Heart right ventricle (tissue), 16 donors: Measurements from ENCODE around the gene FGF12. TPM values are rescaled to one million over a fixed set of nuclear protein-coding genes. Genes with fewer than 3 reads are reported as not detected.

ENCODE experiments used
- ATAC-seq, 8 donors: fragments of 200-7000 bp; cut with Tn5 transposase; one replicate each; pipeline ENCODE4 v1.9.1; 2020; ENCODE audit warnings: mild to moderate bottlenecking in 8 of 8, moderate library complexity in 8 of 8, moderate number of reproducible peaks in 1 of 8
- DNase-seq, 2 donors: peaks; one replicate each; pipeline ENCODE4 v3.0.0-alpha.2; 2020
- H3K27ac ChIP-seq, 10 donors: fragments of 200-600 bp; sonication (generic) in 2 of 10; one replicate each; pipeline versions ENCODE4 v1.5.0 to v1.8.0; 2020 to 2022; ENCODE audit warnings: mild to moderate bottlenecking in 3 of 10
- H3K27me3 ChIP-seq, 7 donors: fragments of 200-600 bp; one replicate each; pipeline ENCODE4 v1.8.0; 2021 to 2022; ENCODE audit warnings: mild to moderate bottlenecking in 2 of 7
- H3K36me3 ChIP-seq, 9 donors: fragments of 200-600 bp; sonication (generic) in 1 of 9; one replicate each; pipeline versions ENCODE4 v1.5.0 to v1.8.0; 2020 to 2022; ENCODE audit warnings: mild to moderate bottlenecking in 2 of 9
- H3K4me1 ChIP-seq, 9 donors: fragments of 200-600 bp; sonication (generic) in 1 of 9; one replicate each; pipeline versions ENCODE4 v1.5.0 to v1.8.0; 2020 to 2022; ENCODE audit warnings: mild to moderate bottlenecking in 4 of 9
- H3K4me3 ChIP-seq, 10 donors: fragments of 200-600 bp; sonication (generic) in 2 of 10; one replicate each; pipeline versions ENCODE4 v1.5.0 to v1.8.0; 2020 to 2022; ENCODE audit warnings: mild to moderate bottlenecking in 7 of 10, moderate library complexity in 2 of 10
- H3K9me3 ChIP-seq, 11 donors: fragments of 200-600 bp in 10 of 11; sonication (generic) in 2 of 11; one replicate each; pipeline versions ENCODE4 v1.5.0 to v1.8.0; 2013 to 2022; ENCODE audit warnings: mild to moderate bottlenecking in 2 of 11, control low read depth in 1 of 11, moderate library complexity in 1 of 11
- CTCF ChIP-seq, 9 donors: fragments of 200-600 bp; sonication (generic) in 2 of 9; IDR thresholded peaks; one replicate each; pipeline versions ENCODE4 v1.5.0 to v1.8.0; 2021 to 2022; ENCODE audit warnings: antibody characterized with exemption in 9 of 9, mild to moderate bottlenecking in 5 of 9, moderate library complexity in 1 of 9
- WGBS, 2 donors: extraction: QIAGEN DNeasy Blood & Tissue Kit; methylation state at CpG; one replicate each; pipeline ENCODE4 v1.1.7; 2013; ENCODE audit warnings: inconsistent platforms in 1 of 2; 5-methylcytosine and 5-hydroxymethylcytosine counted together
- intact Hi-C, 10 donors: fragments of 100-400 bp; cut with DNase I; formaldehyde crosslinking; loops; one replicate each; pipeline versions ENCODE4 v1.11.1 to v1.14.2; 2022
- polyA plus RNA-seq, 2 donors: library from polyadenylated mRNA; stranded (reverse); fragments of 200-250 nt; gene quantifications; one replicate each; pipeline ENCODE4 v1.2.3, GENCODE V29; 2013
- total RNA-seq, 10 donors: library from RNA; stranded (reverse); fragmentation: NEBNext Ultra II Directional in 3 of 10; extraction: Animal tissue kit (Norgen Biotek cat#: 25700) in 3 of 10; gene quantifications; one replicate each; pipeline versions ENCODE4 v1.2.1 to v1.2.4, GENCODE V29; 2021 to 2023
- donor health status: Arrhythmogenic right ventricular cardiomyopathy.
- donor health status: ischemic (EF 13 %, LVEDD 7.1; RV severe dilation, severe dysfunction).
- donor health status: healthy with polysubstance abuse.
- donor health status: DM: no; HTN: yes; CAD: no.
- donor health status: DM: no; HTN: no; CAD: no.
- donor health status: ischemic (EF 25% LVEDD 6.9; RV normal size, moderate dysfunction).
- donor health status: ischemic (EF 25% LVEDD 5.7; RV mildly dilated, moderate dysfunction).
- donor health status: healthy.
- donor health status: DM: yes; HTN: yes; CAD: no.
- donor health status: Ischemic cardiomyopathy.
- donor health status: ischemic (EF 35%, LVEDD 5.7; RV mildly dilated, moderate dysfunction).
- donor health status: nonischemic (EF 11% LVEDD 7.7; RV severe dilation, severe dysfunction).
- donor health status: DM: yes; HTN: yes; CAD: no.
- donor health status: PGD.
- donor health status: ischemic (EF 29% LVEDD 5.4; RV normal size, mild dysfunction).
- donor health status: nonischemic (EF 23%, LVEDD 6.1; RV moderate dilation, normal function).

The FGF12 gene
- total and polyA plus RNA-seq, 12 donors = 26.5 to 504 (median 313) TPM

- WGBS, 2 donors = 73 to 78% methylated on average over 5 of the region's 5 CpGs
- Histone ChIP-seq H3K36me3 (no peaks in the 10 kb centered on the region), H3K27ac (peak overlapping the region in 2 of 10 donors; percentile 0 to 15), H3K4me3 (no peak overlapping the region), H3K9me3 (peaks cover 0 to 19% (median 0%) of the 10 kb centered on the region in 11 donors), H3K27me3 (no peaks in the 10 kb centered on the region), H3K4me1 (peaks cover 0 to 21% (median 3%) of the 10 kb centered on the region in 9 donors)
- ATAC-seq = no peak
- TF ChIP-seq CTCF (IDR thresholded peaks at IDR 0.05) = no peak
- no peak for DNase-seq
- intact Hi-C loops = no loop called here
These were observed 41.5 kb downstream of the FGF12 start for GRCh38 chr3:192685801-192686200.

GRCh38 chr3:192684151-192684550 is 43.2 kb downstream of the FGF12 start:
- Histone ChIP-seq H3K4me3 (no peak overlapping the region), H3K27ac (peak overlapping the region in 4 of 10 donors; percentile 33 to 45 (median 43)), H3K27me3 (no peaks in the 10 kb centered on the region), H3K36me3 (no peaks in the 10 kb centered on the region), H3K9me3 (peaks cover 0 to 8% (median 0%) of the 10 kb centered on the region in 11 donors), H3K4me1 (peaks cover 0 to 27% (median 3%) of the 10 kb centered on the region in 9 donors)
- peak in 1 of 8 donors; percentile 32 for ATAC-seq
- DNase-seq = no peak
- WGBS, 2 donors = 50 to 55% methylated on average over 6 of the region's 6 CpGs
- intact Hi-C loops = no loop called here
- TF ChIP-seq CTCF (IDR thresholded peaks at IDR 0.05) = no peak

- H3K27ac ChIP-seq = peak overlapping the region in 1 of 10 donors; percentile 10
- H3K36me3 ChIP-seq = no peaks in the 10 kb centered on the region
- ATAC-seq = peak in 2 of 8 donors; percentile 15 to 30
- 73 to 79% methylated on average over 4 of the region's 4 CpGs for WGBS, 2 donors
- no peaks in the 10 kb centered on the region for H3K27me3 ChIP-seq
- H3K4me3 ChIP-seq = no peak overlapping the region
- peaks cover 0 to 19% (median 0%) of the 10 kb centered on the region in 9 donors for H3K4me1 ChIP-seq
- intact Hi-C loops = no loop called here
- no peak for DNase-seq
- H3K9me3 ChIP-seq = peaks cover 0 to 4% (median 0%) of the 10 kb centered on the region in 11 donors
- TF ChIP-seq CTCF (IDR thresholded peaks at IDR 0.05) = no peak
These were observed 51.2 kb downstream of the FGF12 start for GRCh38 chr3:192675958-192676649.

GRCh38 chr3:192655628-192656027 is 71.7 kb downstream of the FGF12 start:
- Histone ChIP-seq H3K4me1 (peaks cover 0 to 17% (median 7%) of the 10 kb centered on the region in 9 donors), H3K27me3 (no peaks in the 10 kb centered on the region), H3K4me3 (no peak overlapping the region), H3K27ac (peak overlapping the region in 6 of 10 donors; percentile 34 to 77 (median 54)), H3K9me3 (no peaks in the 10 kb centered on the region), H3K36me3 (no peaks in the 10 kb centered on the region)
- intact Hi-C loops = loop anchor here in 2 of 10 donors (10.0 kb wide), 2 partner anchors 49 to 119 kb away; no protein-coding TSS in a partner anchor
- no peak for TF ChIP-seq CTCF (IDR thresholded peaks at IDR 0.05)
- ATAC-seq (no peak), DNase-seq (no peak)
- 54 to 63% methylated on average over 6 of the region's 6 CpGs for WGBS, 2 donors
